SHP77 treated with DMSO at 0.1 percent for 48 hours (cell line): ENCODE measurements around the gene TIAM2.

Experiments
- DNase-seq: peaks from one replicate; lab custom pipeline; 2025; lab: John Stamatoyannopoulos, UW

Gene TIAM2

GRCh38 chr6:155235087-155235486, 240.0 kb downstream of the TIAM2 start:
- no peak for DNase-seq

- no peak for DNase-seq
Observed at GRCh38 chr6:155237613-155238012, 242.5 kb downstream of the TIAM2 start.

- no peak for DNase-seq
Observed at GRCh38 chr6:155240905-155241600, 245.9 kb downstream of the TIAM2 start.

- DNase-seq = no peak
Observed at GRCh38 chr6:155241966-155242365, 246.9 kb downstream of the TIAM2 start.

- no peak for DNase-seq
Observed at GRCh38 chr6:155244434-155244833, 249.3 kb downstream of the TIAM2 start.

GRCh38 chr6:155245193-155245592, 250.1 kb downstream of the TIAM2 start:
- DNase-seq = no peak

GRCh38 chr6:155245831-155246230, 250.7 kb downstream of the TIAM2 start:
- DNase-seq = no peak

- no peak for DNase-seq
Observed at GRCh38 chr6:155246825-155247224, 251.7 kb downstream of the TIAM2 start.

GRCh38 chr6:155247618-155248007, 252.5 kb downstream of the TIAM2 start:
- no peak for DNase-seq

- no peak for DNase-seq
Observed at GRCh38 chr6:155248008-155249001, 253.2 kb downstream of the TIAM2 start.

GRCh38 chr6:155250701-155251381, 255.7 kb downstream of the TIAM2 start:
- no peak for DNase-seq

GRCh38 chr6:155252581-155252980, 257.5 kb downstream of the TIAM2 start:
- DNase-seq = no peak

- no peak for DNase-seq
Observed at GRCh38 chr6:155253337-155253736, 258.2 kb downstream of the TIAM2 start.

GRCh38 chr6:155254139-155254538, 259.0 kb downstream of the TIAM2 start:
- DNase-seq = no peak

GRCh38 chr6:155256122-155256795, 261.1 kb downstream of the TIAM2 start:
- DNase-seq = no peak

- no peak for DNase-seq
Observed at GRCh38 chr6:155257796-155258195, 262.7 kb downstream of the TIAM2 start.

- no peak for DNase-seq
Observed at GRCh38 chr6:155259204-155259603, 264.1 kb downstream of the TIAM2 start.

GRCh38 chr6:155259897-155260296, 264.8 kb downstream of the TIAM2 start:
- no peak for DNase-seq

- DNase-seq = no peak
Observed at GRCh38 chr6:155260686-155261085, 265.6 kb downstream of the TIAM2 start.

- DNase-seq = no peak
Observed at GRCh38 chr6:155261111-155261900, 266.2 kb downstream of the TIAM2 start.

GRCh38 chr6:155262655-155263054, 267.5 kb downstream of the TIAM2 start:
- DNase-seq = no peak
